ENCODE measurements around the gene TMEM176B.
"Not testable (repeated sequence)": the region's sequence is repeated elsewhere in the genome, so short reads cannot be mapped to it uniquely, and the experiment has no call there.

The TMEM176B gene

GRCh38 chr7:150823043-150823442 is 22.9 kb upstream of the TMEM176B start:
- no peak for DNase-seq (ENCODE audit: low spot score)

DNA sequence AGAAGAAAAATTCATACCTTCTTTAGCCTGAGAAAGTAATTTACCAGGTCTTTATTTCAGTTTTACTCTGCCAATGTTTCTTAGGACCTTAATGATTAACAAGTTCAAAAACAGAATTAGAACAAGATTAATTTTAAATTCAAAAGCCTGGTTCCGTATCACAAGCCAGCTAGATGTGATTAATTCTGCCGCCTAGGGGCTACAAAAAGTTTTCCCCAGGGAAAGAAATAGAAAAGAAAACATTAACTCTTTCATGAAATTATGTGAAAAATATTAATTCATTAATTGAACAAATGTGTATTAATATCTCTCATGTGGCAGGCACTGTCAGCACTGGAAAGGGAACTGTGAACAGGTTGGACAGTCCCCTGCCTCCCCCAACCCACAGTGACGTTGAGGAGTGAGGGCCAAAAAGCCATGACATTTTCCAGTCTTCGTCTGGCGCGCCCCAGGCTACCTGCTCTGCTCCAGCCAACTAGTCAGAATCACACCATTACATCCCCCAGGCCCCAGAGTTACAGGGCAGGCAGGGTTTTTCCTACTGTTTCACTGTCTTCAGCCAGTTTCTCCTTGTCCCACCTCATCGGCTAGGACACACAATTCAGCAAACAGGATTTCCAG is 20.5 kb upstream of the TMEM176B start:
- DNase-seq (ENCODE audit: low spot score), result no peak

GRCh38 chr7:150820148-150820547 is 20.0 kb upstream of the TMEM176B start:
- DNase-seq (ENCODE audit: low spot score), result no peak

- no peak for DNase-seq (ENCODE audit: low spot score)
Observed at GRCh38 chr7:150818971-150819370, 18.8 kb upstream of the TMEM176B start.

DNA sequence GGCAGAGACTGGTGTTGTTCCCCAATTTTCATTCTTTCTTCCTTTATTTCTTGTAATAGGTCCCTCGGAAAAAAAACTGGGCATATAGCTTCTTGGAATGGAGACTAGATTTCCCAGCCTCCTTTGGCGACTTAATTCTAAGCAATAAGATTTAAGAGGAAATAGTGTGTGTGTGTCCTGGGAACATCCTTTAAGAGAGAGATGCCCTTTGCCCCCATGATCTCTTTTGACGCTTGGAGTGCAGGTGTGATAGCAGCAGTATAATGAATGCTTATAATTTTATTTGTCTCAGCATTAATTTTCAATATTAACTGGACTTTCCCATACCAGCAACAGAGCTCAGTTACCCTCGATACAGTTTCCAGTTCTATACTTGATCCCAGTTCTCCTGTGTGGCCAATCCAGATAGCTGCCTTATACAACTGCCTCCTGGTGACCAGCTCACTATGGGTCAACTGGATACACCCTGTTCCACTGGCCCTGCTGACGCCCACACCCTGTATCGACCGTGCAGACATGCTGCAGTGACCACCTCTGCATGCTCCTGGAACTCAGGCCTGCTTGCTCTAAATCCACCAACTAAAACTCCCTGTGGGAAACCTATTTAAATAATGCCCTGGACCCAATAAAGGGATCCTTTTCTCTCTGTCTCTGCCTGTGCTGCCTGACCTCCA is 14.3 kb upstream of the TMEM176B start:
- DNase-seq (ENCODE audit: low spot score), result no peak

DNA sequence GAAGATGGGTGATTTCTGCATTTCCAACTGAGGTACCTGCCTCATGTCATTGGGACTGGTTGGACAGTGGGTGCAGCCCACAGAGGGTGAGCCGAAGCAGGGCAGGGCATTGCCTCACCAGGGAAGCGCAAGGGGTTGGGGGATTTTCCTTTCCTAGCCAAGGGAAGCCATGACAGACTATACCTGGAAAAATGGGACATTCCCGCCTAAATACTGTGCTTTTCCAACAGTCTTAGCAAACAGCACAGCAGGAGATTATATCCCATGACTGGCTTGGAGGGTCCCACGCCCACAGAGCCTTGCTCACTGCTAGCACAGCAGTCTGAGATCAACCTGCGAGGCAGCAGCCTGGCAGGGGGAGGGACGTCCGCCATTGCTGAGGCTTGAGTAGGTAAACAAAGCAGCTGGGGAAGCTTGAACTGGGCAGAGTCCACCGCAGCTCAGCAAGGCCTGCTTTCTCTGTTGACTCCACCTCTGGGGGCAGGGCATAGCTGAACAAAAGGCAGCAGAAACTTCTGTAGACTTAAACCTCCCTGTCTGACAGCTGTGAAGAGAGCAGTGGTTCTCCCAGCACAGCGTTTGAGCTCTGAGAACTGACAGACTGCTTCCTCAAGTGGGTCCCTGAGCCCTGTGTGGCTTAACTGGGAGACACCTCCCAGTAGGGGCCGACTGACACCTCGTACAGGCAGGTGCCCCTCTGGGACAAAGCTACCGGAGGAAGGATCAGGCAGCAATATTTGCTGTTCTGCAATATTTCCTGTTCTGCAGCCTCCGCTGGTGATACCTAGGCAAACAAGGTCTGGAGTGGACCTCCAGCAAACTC is 7.7 kb upstream of the TMEM176B start:
- not testable (repeated sequence) for DNase-seq (ENCODE audit: low spot score)

DNA sequence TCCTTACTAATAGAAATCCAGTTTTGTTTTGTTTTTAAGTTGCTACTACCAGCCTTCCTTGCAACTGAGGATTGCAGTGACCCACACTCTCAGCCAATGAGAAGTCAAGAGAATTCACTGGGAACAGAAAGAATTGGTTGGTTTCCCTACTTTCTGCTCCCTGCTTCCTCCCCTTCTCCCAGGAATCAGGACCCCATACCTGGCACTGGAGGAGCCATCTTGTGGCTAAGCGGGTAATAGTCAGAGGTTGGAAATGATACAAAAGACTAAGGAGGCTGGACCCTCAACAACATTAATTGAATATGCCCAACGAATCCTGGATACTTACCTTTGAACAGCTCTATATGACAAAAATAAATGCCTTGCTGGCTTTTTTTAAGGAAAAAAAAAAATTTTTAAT is 6.7 kb upstream of the TMEM176B start:
- DNase-seq (ENCODE audit: low spot score), result no peak

GRCh38 chr7:150806454-150806853 is 6.3 kb upstream of the TMEM176B start:
- DNase-seq (ENCODE audit: low spot score), result no peak

DNA sequence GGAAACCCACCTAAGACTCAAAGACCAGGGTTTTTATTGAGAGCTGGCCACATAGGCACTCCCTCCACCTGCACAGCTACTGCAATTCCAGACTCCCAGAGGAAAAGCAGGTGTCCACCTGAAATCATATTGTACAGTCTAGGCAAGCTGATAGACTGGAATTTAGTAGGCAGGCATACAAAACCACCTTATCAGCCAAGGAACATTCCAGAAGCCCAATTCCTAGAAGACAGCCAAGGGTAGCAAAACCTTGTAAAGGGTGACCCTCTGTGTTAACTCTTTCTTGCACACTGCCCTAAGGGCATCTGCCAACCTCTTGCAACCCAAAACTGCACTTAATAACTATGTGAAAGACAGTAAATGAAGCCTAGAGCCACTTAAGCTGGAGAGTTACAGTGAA is 5.7 kb upstream of the TMEM176B start:
- no peak for DNase-seq (ENCODE audit: low spot score)

DNA sequence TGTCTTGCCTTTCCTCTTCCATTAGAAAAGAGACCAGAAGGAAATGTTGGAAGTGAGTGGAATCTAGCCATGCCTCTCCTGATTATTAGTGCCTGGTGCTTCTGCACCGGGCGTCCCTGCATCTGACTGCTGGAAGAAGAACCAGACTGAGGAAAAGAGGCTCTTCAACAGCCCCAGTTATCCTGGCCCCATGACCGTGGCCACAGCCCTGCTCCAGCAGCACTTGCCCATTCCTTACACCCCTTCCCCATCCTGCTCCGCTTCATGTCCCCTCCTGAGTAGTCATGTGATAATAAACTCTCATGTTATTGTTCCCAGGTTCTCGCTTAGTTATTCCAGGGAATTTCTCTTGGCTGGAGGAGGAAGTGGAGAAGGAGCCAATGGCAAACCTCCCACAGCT is 4.6 kb upstream of the TMEM176B start:
- no peak for DNase-seq (ENCODE audit: low spot score)

DNA sequence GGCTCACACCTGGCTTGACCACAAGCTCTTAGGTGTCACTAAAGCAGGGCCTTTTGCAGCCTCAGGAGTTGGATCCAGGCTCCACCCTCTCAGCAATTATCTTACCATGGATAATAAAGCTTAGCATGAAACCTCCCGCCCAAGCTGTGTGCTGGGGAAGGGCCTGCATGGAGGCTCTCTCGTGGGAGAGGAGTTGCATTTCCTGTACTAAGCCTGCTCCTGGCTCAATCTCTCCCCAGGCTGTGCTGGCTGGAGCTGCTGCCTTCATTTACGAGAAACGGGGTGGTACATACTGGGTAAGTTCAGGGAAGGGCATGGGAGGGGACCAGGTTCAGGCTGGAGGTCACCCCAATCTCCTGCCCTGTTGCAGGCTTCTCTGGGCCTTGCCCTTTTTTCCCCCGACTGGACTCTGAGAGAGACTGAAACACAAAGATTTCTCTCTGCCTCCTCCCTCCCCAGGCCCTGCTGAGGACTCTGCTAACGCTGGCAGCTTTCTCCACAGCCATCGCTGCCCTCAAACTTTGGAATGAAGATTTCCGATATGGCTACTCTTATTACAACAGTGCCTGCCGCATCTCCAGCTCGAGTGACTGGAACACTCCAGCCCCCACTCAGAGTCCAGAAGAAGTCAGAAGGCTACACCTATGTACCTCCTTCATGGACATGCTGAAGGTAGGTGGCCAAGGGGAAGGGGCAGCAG is 3.1 kb upstream of the TMEM176B start:
- no peak for DNase-seq (ENCODE audit: low spot score)

DNA sequence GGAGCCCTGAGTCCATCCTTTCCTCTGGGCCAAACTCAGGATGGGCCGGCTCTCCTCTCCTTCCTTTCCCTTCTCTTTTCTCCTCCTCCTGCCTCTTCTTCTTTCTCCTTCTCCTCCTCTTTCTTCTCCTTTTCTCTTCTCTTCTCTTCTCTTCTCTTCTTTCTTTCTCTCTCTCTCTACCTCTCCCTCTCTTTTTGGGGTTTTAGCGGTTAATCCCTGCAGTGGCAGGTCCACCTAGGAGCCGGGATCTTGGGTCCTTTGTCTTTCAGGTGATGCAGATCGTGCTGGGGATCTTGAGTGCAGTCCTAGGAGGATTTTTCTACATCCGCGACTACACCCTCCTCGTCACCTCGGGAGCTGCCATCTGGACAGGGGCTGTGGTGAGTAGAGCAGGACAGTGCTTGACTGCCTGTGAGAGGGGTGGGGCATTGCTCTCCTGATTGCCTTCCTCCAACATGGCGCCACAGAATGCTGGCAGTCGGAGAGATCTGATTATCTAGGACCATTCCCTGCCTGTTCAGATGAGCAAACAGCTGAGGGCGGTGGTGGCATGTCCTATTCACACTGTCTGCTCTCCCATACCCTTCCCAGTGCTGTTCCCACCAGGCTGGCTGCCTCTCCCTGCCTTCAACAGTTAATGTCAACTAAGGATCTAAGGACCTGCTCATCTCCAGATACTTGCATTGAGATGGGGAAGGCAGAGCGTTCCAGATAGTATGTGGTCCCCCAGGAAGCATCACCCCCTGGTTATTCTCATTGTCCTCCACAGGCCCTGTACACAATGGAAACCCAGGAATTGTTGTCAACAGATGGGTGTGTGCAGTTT is 2.0 kb upstream of the TMEM176B start:
- no peak for DNase-seq (ENCODE audit: low spot score)

GRCh38 chr7:150801242-150801945 is 1.2 kb upstream of the TMEM176B start:
- DNase-seq (ENCODE audit: low spot score), result no peak

- no peak for DNase-seq (ENCODE audit: low spot score)
Observed at GRCh38 chr7:150800581-150801241, 547 bp upstream of the TMEM176B start, which contains the start of gene TMEM176A. Gene TMEM176A (plus strand): TSS chr7:150800769. CDS start chr7:150801551, 782 bp downstream.

DNA sequence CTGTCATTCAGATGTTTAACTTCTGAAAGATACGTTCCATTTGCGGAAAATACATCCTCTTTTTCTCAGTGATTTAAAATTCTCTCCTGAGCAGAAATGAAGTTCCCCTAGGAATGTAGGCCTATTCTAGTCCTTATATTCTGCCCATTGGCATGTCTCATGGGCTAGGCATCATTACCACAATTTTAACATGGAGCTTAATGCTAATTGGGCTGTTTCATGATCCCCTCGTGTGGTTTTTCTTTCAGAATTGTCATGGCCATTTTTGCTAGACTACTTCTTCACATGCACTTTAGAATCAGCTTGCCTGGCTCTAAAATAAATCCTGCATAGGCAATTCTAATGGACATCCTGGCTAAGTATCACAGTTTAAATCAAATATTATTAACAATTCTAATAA is 1.0 kb downstream of the TMEM176B start:
- DNase-seq (ENCODE audit: low spot score), result no peak

- no peak for DNase-seq (ENCODE audit: low spot score)
Observed at GRCh38 chr7:150797661-150798060, 2.5 kb downstream of the TMEM176B start.

GRCh38 chr7:150793569-150794238 is 6.5 kb downstream of the TMEM176B start:
- no peak for DNase-seq (ENCODE audit: low spot score)

DNA sequence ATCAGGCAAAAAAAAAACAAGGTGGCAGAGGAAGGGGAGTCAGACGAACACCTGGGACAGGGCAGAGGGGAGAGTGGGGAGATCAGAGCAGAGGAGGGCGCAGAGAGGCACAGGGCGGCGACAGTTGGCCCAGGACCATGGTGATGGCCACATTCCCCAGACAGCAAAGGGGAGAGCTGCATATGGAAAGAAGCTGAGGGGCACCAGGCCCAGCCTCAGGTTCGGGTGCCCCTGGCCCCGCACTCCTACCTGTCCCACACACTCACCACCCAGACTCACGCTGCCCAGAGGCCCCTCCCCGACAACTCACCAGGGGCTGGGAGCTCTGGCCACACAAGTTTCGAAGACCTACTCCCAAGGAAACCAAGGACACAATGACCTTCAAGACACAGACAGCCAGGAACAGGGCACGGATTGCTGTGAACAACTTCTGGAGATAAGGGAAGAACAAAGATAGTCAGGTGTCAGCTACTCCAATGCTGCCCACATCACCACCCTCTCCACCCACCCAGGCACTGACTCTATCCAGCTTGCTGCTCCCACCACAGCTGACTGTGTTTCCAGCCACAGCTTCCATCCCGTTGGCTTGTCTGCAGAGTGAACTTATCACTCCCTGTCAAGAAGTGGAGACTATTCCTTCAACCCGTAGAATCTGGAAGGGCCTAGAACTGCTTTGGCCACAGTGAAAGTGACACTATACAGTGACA is 8.3 kb downstream of the TMEM176B start:
- DNase-seq (ENCODE audit: low spot score), result no peak

DNA sequence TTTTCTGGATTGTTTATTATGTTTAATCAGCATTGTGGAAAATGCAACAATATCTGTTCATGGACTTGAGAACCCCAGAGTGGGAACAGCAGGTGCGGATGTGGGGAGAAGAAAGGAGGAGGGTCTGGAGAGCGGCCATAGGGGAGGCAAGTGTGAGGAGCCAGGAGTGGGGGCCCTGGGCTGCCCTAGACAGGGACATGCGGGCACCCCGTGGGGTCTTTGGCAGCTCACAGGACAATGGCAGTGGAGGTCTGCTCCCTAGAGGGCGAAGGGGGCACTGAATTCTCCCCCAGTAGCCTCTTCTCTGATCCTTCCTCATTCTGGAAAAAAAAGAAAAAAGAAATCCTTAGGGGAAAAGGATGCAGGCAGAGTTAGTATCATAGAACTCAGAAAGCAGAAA is 8.9 kb downstream of the TMEM176B start:
- no peak for DNase-seq (ENCODE audit: low spot score)
